NCI-H69 (cell line): Measurements from ENCODE around the gene C16orf96.

ENCODE experiments used
- DNase-seq: peaks from one replicate; lab custom pipeline; 2025; lab: John Stamatoyannopoulos, UW

The C16orf96 gene

GRCh38 chr16:4525634-4526277 is 30.4 kb upstream of the C16orf96 start:
- DNase-seq: peak; percentile 32

GRCh38 chr16:4529085-4530060 is 26.8 kb upstream of the C16orf96 start:
- no peak for DNase-seq

GRCh38 chr16:4531811-4532210 is 24.3 kb upstream of the C16orf96 start:
- DNase-seq: no peak

- DNase-seq: no peak
Measured at GRCh38 chr16:4532238-4532637, 23.9 kb upstream of the C16orf96 start.

- no peak for DNase-seq
Measured at GRCh38 chr16:4533490-4533889, 22.6 kb upstream of the C16orf96 start.

GRCh38 chr16:4534151-4534790 is 21.9 kb upstream of the C16orf96 start:
- DNase-seq: no peak

GRCh38 chr16:4535627-4536108 is 20.5 kb upstream of the C16orf96 start:
- DNase-seq: no peak

GRCh38 chr16:4536391-4537106 is 19.6 kb upstream of the C16orf96 start:
- DNase-seq: no peak

- peak; percentile 54 for DNase-seq
Measured at GRCh38 chr16:4537376-4538343, 18.5 kb upstream of the C16orf96 start.

GRCh38 chr16:4538350-4539235 is 17.5 kb upstream of the C16orf96 start, which contains the start of gene CDIP1:
TSS of gene CDIP1 (minus strand) at chr16:4538773. CDS start at chr16:4514130, 24,643 bp downstream.
- DNase-seq: peak; percentile 97

- no peak for DNase-seq
Measured at GRCh38 chr16:4539716-4540284, 16.3 kb upstream of the C16orf96 start.

GRCh38 chr16:4544473-4544872 is 11.7 kb upstream of the C16orf96 start:
- peak; percentile 65 for DNase-seq

GRCh38 chr16:4548124-4548523 is 8.0 kb upstream of the C16orf96 start:
- DNase-seq: no peak

- DNase-seq: no peak
Measured at GRCh38 chr16:4550591-4550990, 5.5 kb upstream of the C16orf96 start.

- DNase-seq: no peak
Measured at GRCh38 chr16:4552541-4552940, 3.6 kb upstream of the C16orf96 start.

- DNase-seq: no peak
Measured at GRCh38 chr16:4556580-4556979, 440 bp downstream of the C16orf96 start.

- no peak for DNase-seq
Measured at GRCh38 chr16:4557973-4558372, 1.8 kb downstream of the C16orf96 start.

GRCh38 chr16:4561596-4561995 is 5.5 kb downstream of the C16orf96 start:
- DNase-seq: no peak

- no peak for DNase-seq
Measured at GRCh38 chr16:4564661-4565267, 8.6 kb downstream of the C16orf96 start.
